RKO (cell line): ENCODE results near the gene SNAPIN.
A peak's percentile ranks its signal among the peaks of the same experiment; 100 is the strongest.
"Not testable (repeated sequence)": the region's sequence is repeated elsewhere in the genome, so short reads cannot be mapped to it uniquely, and the experiment has no call there.

Source experiments
- DNase-seq: peaks from one replicate; pipeline ENCODE4 v3.0.0-alpha.2; 2016; ENCODE audit warnings: low spot score

Gene SNAPIN

DNA sequence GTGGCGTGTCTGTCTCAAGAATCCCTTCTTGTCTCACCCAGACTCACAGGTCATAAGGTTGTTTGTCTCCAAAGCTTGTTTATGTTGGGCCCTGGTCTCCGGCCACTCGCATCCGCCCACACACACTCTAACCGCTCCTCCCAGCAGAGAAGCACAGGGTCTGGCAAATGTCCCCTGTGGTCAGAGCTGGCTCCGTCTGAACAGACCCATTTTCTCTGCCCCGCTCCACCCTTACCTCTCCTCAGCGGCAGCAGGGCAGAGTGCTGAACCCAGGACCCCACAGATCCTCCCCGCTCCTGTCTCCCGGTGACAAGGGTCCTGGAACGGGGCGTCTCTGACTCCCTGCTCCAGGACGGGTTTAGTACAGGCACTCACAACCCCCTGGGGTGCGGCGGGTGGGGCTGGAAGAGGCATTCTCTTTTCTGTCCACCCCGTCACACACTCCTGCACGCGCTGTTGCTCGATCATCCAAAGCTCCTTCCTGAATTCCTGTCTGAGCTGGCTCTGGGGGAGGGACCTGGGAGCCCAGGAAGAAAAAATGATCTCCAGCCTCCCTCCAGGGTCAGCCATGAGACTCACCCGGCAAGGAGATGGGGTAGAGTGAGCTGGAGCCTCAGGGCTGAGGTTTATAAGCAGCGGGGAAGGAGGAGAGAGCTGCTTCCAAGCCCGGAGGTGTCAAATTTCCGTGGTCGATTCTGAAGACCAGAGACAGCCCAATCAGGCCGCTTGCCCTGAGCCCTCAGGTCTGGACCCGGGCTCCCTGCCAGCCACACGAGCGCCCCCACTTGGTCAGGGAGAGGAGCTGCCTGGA, 31.4 kb upstream of the SNAPIN start, which contains the start of gene S100A13:
Gene S100A13, minus strand, starts transcription at position 602 of the 811 bp plus-strand sequence. CDS start 1,033 bp downstream, outside the sequence.
- peak; percentile 94 for DNase-seq

DNA sequence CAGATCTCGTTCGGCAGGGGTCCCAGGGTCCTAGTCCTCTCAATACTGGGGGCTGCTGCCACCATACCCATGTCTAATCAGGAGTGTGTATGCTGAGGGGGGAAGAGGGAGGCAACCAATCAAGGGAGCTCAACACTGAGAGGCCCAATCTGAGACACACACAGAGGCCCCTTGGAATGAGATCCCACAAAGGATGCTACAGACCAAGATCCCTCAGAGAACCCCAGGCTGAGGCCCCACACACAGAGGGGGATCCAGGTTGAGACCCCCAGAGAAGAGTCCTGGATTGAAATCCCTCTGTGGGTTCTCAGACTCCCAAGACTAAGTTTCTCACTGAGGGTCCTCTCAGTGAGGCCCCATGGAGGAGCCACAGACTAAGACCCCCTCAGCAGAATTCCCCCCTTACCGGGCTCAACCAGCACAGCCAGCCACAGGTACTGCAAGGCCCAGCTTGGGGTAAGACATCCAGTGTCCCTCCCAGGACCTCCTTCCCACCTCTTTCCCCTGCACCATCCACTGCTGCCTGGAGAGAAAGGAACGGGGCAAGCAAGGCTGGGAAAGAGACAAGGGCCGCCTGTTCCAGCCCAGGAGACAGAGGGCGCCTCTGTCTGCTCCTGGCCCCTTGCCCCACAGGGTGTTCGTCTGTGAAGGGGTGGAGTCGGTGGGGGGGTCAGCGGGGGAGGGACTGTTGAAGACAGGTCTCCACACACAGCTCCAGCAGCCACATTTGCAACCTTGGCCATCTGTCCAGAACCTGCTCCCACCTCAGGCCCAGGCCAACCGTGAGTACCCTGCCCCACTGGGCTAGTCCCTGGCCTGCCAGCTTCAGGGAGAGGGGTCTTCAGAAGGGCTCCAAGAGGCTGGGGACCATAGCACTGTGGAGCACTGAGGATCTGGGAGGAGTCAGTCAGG, 30.5 kb upstream of the SNAPIN start, which contains the start of gene S100A1:
Gene S100A1, plus strand, starts transcription at position 720 of the 912 bp plus-strand sequence. CDS start 2,088 bp downstream, outside the sequence.
- no peak for DNase-seq

DNA sequence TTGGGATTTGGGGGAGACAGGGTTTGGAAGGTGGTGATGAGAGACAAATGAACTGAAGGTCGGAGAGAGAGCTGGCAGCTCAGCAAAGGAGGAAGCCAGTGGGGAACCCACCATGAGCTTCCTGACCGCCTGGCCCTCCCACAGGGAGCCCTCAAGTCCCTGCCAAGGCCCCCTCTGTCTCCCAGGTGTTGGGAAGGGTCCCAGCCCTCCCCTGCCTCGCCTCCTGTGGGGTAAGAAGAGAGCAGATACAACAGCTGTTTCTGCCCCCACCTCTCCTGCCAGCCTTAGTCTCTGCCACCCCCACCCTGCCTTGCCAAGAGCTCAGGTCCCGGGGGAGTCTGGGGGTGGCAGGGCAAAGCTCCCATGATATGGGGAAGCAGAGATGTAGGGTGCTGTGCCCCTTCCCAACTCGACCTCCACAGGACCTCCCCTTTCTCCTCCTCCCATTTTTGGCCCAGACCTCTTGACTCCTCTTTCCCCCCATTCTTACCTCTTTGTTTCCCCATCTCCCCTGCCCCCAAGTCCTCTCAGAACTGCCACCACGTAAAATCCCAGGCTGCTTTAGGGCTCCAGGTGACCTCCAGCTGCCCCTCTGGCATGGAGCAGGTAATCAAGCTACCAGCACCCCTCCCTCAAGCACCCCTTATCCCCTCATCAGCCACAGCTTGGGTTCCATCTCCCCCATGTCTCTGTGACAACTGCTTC, 29.7 kb upstream of the SNAPIN start:
- no peak for DNase-seq

DNA sequence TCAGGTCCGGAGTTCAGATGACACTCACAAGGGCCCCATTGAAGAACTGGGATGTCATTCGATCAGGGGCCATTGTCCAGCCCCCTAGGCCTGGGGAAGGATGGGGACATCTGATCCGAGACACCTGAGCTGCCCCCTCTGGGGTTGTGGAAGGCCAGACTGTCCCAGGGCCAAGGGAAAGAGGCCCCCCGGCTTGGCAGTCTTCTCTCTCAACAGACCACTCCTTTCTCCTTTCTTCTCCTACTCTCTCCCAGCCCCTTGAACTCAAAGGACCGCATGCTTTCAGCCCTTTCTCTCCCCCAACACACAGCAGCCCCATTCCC, 29.2 kb upstream of the SNAPIN start:
- DNase-seq: no peak

- no peak for DNase-seq
Measured at GRCh38 chr1:153629971-153630370, 28.5 kb upstream of the SNAPIN start.

- DNase-seq: no peak
Measured at GRCh38 chr1:153630384-153630783, 28.1 kb upstream of the SNAPIN start.

GRCh38 chr1:153631047-153632022, 27.2 kb upstream of the SNAPIN start:
- no peak for DNase-seq

DNA sequence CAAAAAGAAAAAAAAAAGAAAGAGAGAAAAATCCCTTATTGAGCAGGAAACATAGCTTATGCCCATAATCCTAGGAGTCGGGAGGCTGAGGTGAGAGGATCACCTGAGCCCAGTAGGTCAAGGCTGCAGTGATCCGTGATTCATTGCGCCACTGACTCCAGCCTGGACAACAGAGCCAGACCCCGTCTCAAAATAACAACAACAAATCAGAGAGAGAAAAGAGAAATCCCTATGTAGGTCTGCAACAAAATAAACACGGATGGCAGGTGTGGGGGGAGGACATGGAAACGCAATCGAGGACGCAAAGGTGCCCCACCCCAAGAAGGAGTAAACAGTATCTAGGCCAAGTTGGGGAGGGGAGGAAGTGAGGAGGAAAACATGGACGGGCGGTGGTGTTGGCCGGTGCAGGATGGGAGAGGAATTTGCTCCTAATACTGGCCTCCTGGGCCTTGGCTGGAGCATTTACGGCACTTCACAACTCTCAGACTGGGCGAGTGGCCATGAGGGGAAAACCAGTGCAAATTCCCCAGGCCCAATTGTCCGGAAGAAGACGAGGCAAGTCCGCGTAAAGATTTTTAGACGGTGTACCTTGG, 25.2 kb upstream of the SNAPIN start:
- DNase-seq: peak; percentile 47

GRCh38 chr1:153633754-153634665, 24.5 kb upstream of the SNAPIN start, which contains the start of gene CHTOP:
Gene CHTOP (plus strand): TSS chr1:153634066. CDS start chr1:153636589, 2,523 bp downstream.
- DNase-seq: peak; percentile 98

- DNase-seq: no peak
Measured at GRCh38 chr1:153635872-153636271, 22.6 kb upstream of the SNAPIN start.

GRCh38 chr1:153636312-153636711, 22.2 kb upstream of the SNAPIN start:
- DNase-seq: no peak

GRCh38 chr1:153638261-153638660, 20.2 kb upstream of the SNAPIN start:
- DNase-seq: no peak

- no peak for DNase-seq
Measured at GRCh38 chr1:153639280-153639679, 19.2 kb upstream of the SNAPIN start.

DNA sequence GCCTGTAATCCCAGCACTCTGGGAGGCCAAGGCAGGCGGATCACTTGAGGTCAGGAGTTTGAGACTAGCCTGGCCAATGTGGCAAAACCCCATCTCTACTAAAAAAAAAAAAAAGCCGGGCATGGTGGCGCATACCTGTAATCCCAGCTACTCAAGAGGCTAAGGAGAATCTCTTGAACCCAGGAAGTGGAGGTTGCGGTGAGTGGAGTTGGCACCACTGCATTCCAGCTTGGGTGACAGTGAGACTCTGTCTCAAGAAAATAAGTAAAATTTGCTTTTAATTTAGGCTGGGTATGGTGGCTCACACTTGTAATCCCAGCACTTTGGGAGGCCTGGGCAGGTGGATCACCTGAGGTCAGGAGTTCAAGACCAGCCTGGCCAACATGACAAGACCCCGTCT, 18.3 kb upstream of the SNAPIN start:
- DNase-seq: not testable (repeated sequence)

DNA sequence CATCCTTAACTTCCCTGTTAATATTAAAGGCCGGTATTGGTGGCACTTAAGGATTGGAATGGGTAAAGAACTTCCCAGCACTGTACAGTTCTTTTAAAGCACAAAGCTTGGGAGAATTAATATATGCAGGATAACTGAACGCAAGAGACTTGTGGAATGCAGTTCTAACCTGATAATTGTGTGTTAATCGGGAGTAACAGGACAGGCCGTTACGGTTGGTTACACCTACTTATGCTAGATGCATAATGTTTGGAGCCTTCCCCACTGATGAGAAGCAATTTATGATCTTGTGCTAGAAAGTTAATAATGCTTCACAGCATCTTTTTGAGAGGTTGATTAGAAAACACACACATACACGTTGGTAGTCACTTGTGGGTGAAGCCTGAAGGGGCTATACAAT, 17.6 kb upstream of the SNAPIN start:
- no peak for DNase-seq

- no peak for DNase-seq
Measured at GRCh38 chr1:153642161-153642560, 16.3 kb upstream of the SNAPIN start.

DNA sequence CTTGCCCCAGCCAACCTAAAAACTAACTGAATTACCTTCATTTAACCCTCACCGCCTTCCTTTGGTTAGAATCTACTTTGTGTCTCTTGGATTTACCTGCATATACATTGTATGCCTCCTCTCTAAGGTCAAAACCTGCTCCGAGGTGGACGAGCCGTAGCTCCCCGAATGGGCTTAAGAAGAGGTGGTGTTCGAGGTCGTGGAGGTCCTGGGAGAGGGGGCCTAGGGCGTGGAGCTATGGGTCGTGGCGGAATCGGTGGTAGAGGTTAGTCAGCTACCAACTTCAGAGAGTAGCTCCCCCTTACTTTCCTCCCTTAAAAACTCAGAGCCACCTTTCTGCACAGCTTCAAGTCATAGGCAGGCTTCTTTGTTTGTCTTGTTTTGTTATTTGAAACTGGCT, 15.4 kb upstream of the SNAPIN start:
- DNase-seq: no peak

DNA sequence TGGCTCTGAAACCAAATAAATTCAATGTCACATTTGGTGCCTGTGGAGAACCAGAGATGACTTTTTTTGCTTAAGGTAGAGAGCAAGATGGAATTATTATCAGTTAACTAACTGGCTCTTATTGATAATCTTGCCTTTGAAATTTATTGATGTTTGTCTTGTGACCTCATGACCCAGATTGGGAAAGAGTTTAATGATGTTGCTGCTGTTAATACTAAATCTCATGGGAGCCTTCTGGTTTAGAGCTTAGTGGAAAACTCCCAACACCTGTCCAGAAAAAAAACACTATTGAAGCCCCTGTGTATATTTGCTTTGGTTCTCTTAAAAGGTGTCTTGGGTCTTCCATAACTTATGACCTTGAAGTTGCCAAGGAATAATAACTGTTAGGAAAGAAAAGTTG, 14.7 kb upstream of the SNAPIN start:
- no peak for DNase-seq

- no peak for DNase-seq
Measured at GRCh38 chr1:153646672-153647345, 11.7 kb upstream of the SNAPIN start.
